Measurements from ENCODE around the gene COCH. TPM values are rescaled to one million over a fixed set of nuclear protein-coding genes. Genes with fewer than 3 reads are reported as not detected.

The COCH gene
- total RNA-seq, 1 donor from 2014 or later, result 3.1 TPM

DNA sequence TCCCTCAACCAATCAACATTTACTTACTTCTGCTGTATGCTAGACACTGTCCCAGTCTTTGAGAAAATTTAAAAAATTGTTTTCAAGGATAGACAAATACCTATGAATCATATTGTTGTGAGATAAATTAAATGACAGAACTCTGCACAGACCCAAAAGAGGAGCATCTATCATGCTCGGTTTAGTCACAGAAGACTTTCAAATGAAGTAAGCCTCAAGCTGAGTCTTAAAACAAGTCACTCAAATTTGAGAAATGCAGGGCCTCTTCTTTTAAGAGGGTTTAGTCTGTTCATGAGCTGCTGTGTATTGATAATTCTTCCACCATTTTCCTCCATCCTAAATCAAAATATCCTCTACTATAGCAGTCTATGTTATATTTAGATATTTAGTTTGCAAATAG lies 24.4 kb upstream of the COCH start:
- H3K4me1 ChIP-seq (ENCODE audit: control insufficient read depth in 3 of 3, insufficient read depth in 3 of 3, low read length in 3 of 3), result no peaks in the 10 kb centered on the region

DNA sequence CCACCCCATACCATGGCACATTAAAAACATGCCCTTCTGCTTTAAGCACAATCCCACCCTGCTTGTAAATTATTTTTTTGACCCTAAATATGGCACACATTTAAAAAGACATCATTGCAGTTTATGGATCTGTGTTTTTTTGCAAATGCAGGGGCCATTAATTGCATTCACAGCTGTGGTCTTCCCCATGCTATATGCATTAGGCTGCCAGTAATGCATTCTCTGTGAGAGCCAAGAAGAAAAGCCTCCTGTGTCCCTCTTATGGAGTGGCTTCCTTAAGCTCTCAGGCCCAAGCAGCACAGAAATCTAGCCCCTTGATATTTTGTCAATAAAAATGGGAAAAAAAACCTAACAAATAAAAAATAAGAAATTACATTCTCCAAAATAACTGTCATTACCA lies 20.4 kb upstream of the COCH start:
- H3K9me3 ChIP-seq (ENCODE audit: control insufficient read depth in 3 of 3, low read length in 3 of 3), result no peaks in the 10 kb centered on the region
- no peak overlapping the region for H3K9ac ChIP-seq (ENCODE audit: low read depth in 1 of 3, low read length in 3 of 3)
- H3K27me3 ChIP-seq (ENCODE audit: control insufficient read depth in 3 of 3, insufficient read depth in 3 of 3, low read length in 3 of 3), result no peaks in the 10 kb centered on the region
- H3K4me1 ChIP-seq (ENCODE audit: control insufficient read depth in 3 of 3, insufficient read depth in 3 of 3, low read length in 3 of 3), result no peaks in the 10 kb centered on the region
- no peak overlapping the region for H3K27ac ChIP-seq (ENCODE audit: low read depth, low read length)
- no peak overlapping the region for H3K4me3 ChIP-seq (ENCODE audit: low read length in 3 of 3)
- no peaks in the 10 kb centered on the region for H3K36me3 ChIP-seq (ENCODE audit: control insufficient read depth in 3 of 3, insufficient read depth in 3 of 3, low read length in 3 of 3)

More for the DNA sequence above, 24.4 kb upstream of the COCH start:
- H3K4me3 ChIP-seq (ENCODE audit: low read length in 3 of 3), result no peak overlapping the region
- no peak overlapping the region for H3K9ac ChIP-seq (ENCODE audit: low read depth in 1 of 3, low read length in 3 of 3)
- no peaks in the 10 kb centered on the region for H3K27me3 ChIP-seq (ENCODE audit: control insufficient read depth in 3 of 3, insufficient read depth in 3 of 3, low read length in 3 of 3)
- no peaks in the 10 kb centered on the region for H3K9me3 ChIP-seq (ENCODE audit: control insufficient read depth in 3 of 3, low read length in 3 of 3)
- no peak overlapping the region for H3K27ac ChIP-seq (ENCODE audit: low read depth, low read length)
- no peaks in the 10 kb centered on the region for H3K36me3 ChIP-seq (ENCODE audit: control insufficient read depth in 3 of 3, insufficient read depth in 3 of 3, low read length in 3 of 3)

- no peaks in the 10 kb centered on the region for H3K36me3 ChIP-seq (ENCODE audit: control insufficient read depth in 3 of 3, insufficient read depth in 3 of 3, low read length in 3 of 3)
- H3K4me3 ChIP-seq (ENCODE audit: low read length in 3 of 3), result no peak overlapping the region
- no peak overlapping the region for H3K27ac ChIP-seq (ENCODE audit: low read depth, low read length)
- H3K9ac ChIP-seq (ENCODE audit: low read depth in 1 of 3, low read length in 3 of 3), result no peak overlapping the region
- no peaks in the 10 kb centered on the region for H3K9me3 ChIP-seq (ENCODE audit: control insufficient read depth in 3 of 3, low read length in 3 of 3)
- no peaks in the 10 kb centered on the region for H3K4me1 ChIP-seq (ENCODE audit: control insufficient read depth in 3 of 3, insufficient read depth in 3 of 3, low read length in 3 of 3)
- no peaks in the 10 kb centered on the region for H3K27me3 ChIP-seq (ENCODE audit: control insufficient read depth in 3 of 3, insufficient read depth in 3 of 3, low read length in 3 of 3)
Observed at GRCh38 chr14:30854492-30854891, 19.9 kb upstream of the COCH start.

GRCh38 chr14:30855345-30856037 lies 18.9 kb upstream of the COCH start:
- Histone ChIP-seq H3K9me3 (ENCODE audit: control insufficient read depth in 3 of 3, low read length in 3 of 3) (no peaks in the 10 kb centered on the region), H3K4me3 (ENCODE audit: low read length in 3 of 3) (no peak overlapping the region), H3K9ac (ENCODE audit: low read depth in 1 of 3, low read length in 3 of 3) (no peak overlapping the region), H3K36me3 (ENCODE audit: control insufficient read depth in 3 of 3, insufficient read depth in 3 of 3, low read length in 3 of 3) (no peaks in the 10 kb centered on the region), H3K4me1 (ENCODE audit: control insufficient read depth in 3 of 3, insufficient read depth in 3 of 3, low read length in 3 of 3) (no peaks in the 10 kb centered on the region), H3K27ac (ENCODE audit: low read depth, low read length) (no peak overlapping the region), H3K27me3 (ENCODE audit: control insufficient read depth in 3 of 3, insufficient read depth in 3 of 3, low read length in 3 of 3) (peaks cover 0 to 2% (median 0%) of the 10 kb centered on the region in 3 donors)

GRCh38 chr14:30861200-30861599 lies 13.2 kb upstream of the COCH start:
- H3K27me3 ChIP-seq (ENCODE audit: control insufficient read depth in 3 of 3, insufficient read depth in 3 of 3, low read length in 3 of 3), result peaks cover 3 to 8% (median 8%) of the 10 kb centered on the region in 3 donors
- H3K27ac ChIP-seq (ENCODE audit: low read depth, low read length), result no peak overlapping the region
- no peaks in the 10 kb centered on the region for H3K4me1 ChIP-seq (ENCODE audit: control insufficient read depth in 3 of 3, insufficient read depth in 3 of 3, low read length in 3 of 3)
- H3K36me3 ChIP-seq (ENCODE audit: control insufficient read depth in 3 of 3, insufficient read depth in 3 of 3, low read length in 3 of 3), result no peaks in the 10 kb centered on the region
- no peak overlapping the region for H3K9ac ChIP-seq (ENCODE audit: low read depth in 1 of 3, low read length in 3 of 3)
- no peak overlapping the region for H3K4me3 ChIP-seq (ENCODE audit: low read length in 3 of 3)
- H3K9me3 ChIP-seq (ENCODE audit: control insufficient read depth in 3 of 3, low read length in 3 of 3), result no peaks in the 10 kb centered on the region

DNA sequence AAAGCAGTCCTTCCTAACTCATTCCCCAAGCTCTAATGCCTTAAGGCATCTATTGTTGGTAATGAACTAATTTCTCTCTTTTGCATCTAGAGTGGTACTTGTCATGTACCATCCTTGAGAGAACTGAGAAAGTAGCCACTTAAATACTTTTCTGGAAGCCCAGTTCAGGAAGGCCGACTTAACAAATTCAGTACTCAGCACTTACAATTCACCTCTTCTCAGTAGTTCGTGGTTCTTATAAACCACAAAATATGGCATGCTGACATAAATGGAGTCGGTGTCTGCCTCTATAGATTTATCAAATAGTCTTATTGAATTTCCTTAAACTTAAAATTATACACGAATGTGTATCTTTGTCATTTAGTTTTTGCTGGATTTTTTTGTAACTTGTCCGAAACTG lies 9.4 kb upstream of the COCH start:
- Histone ChIP-seq H3K27me3 (ENCODE audit: control insufficient read depth in 3 of 3, insufficient read depth in 3 of 3, low read length in 3 of 3) (peaks cover 3 to 8% (median 8%) of the 10 kb centered on the region in 3 donors), H3K4me3 (ENCODE audit: low read length in 3 of 3) (no peak overlapping the region), H3K4me1 (ENCODE audit: control insufficient read depth in 3 of 3, insufficient read depth in 3 of 3, low read length in 3 of 3) (no peaks in the 10 kb centered on the region), H3K9ac (ENCODE audit: low read depth in 1 of 3, low read length in 3 of 3) (no peak overlapping the region), H3K9me3 (ENCODE audit: control insufficient read depth in 3 of 3, low read length in 3 of 3) (no peaks in the 10 kb centered on the region), H3K36me3 (ENCODE audit: control insufficient read depth in 3 of 3, insufficient read depth in 3 of 3, low read length in 3 of 3) (no peaks in the 10 kb centered on the region), H3K27ac (ENCODE audit: low read depth, low read length) (no peak overlapping the region)

DNA sequence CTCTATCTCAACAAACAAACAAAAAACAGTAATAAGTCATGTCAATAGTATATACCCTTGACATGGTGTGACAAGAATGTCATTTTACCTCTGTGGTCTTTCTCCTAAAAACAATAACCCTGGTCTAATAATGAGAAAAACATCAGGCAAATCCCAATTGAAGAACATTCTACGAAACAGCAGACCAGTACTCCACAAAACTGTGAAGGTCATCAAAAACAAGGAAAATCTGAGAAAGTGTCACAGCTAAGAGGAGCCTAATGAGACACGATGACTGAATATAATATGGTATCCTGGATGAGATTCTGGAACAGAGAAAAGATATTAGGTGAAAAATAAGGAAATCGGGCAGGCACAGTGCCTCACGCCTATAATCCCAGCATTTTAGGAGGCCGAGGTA lies 5.6 kb upstream of the COCH start:
- Histone ChIP-seq H3K27ac (ENCODE audit: low read depth, low read length) (no peak overlapping the region), H3K9me3 (ENCODE audit: control insufficient read depth in 3 of 3, low read length in 3 of 3) (no peaks in the 10 kb centered on the region), H3K36me3 (ENCODE audit: control insufficient read depth in 3 of 3, insufficient read depth in 3 of 3, low read length in 3 of 3) (no peaks in the 10 kb centered on the region), H3K9ac (ENCODE audit: low read depth in 1 of 3, low read length in 3 of 3) (no peak overlapping the region), H3K4me3 (ENCODE audit: low read length in 3 of 3) (no peak overlapping the region), H3K4me1 (ENCODE audit: control insufficient read depth in 3 of 3, insufficient read depth in 3 of 3, low read length in 3 of 3) (no peaks in the 10 kb centered on the region), H3K27me3 (ENCODE audit: control insufficient read depth in 3 of 3, insufficient read depth in 3 of 3, low read length in 3 of 3) (peaks cover 3 to 7% (median 6%) of the 10 kb centered on the region in 3 donors)

DNA sequence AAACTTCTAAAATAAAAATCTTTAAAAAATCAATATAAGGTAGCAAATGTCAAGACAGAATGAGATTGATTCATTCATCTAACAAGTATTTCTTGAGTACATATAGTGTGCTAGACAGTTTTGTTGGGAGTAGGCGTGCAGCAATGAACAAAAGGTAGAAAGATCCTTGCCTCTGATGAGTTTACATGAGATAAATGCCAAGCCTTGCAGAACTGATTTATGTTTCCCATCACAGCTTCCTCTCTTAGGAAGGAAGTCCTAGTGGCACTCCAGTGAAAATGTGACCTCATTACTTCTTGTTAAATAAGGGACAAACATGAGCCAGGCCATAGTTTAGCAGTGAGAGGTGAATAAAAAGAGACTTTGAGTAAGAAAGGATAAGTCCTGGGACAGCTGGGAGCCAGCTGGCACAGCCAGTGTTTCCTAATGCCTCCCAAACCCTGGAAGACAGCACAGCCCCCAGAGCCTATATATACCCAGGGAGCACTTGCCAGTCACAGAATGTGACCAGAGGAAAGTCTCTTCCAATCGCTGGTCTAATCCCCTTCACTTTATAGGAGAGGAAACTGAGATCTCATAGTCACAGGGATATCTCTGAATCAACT lies 4.7 kb upstream of the COCH start:
- H3K27me3 ChIP-seq (ENCODE audit: control insufficient read depth in 3 of 3, insufficient read depth in 3 of 3, low read length in 3 of 3), result peaks cover 11 to 15% (median 14%) of the 10 kb centered on the region in 3 donors
- no peak overlapping the region for H3K4me3 ChIP-seq (ENCODE audit: low read length in 3 of 3)
- H3K9me3 ChIP-seq (ENCODE audit: control insufficient read depth in 3 of 3, low read length in 3 of 3), result no peaks in the 10 kb centered on the region
- no peak overlapping the region for H3K27ac ChIP-seq (ENCODE audit: low read depth, low read length)
- H3K9ac ChIP-seq (ENCODE audit: low read depth in 1 of 3, low read length in 3 of 3), result no peak overlapping the region
- H3K4me1 ChIP-seq (ENCODE audit: control insufficient read depth in 3 of 3, insufficient read depth in 3 of 3, low read length in 3 of 3), result peaks cover 2 to 4% (median 3%) of the 10 kb centered on the region in 3 donors
- no peaks in the 10 kb centered on the region for H3K36me3 ChIP-seq (ENCODE audit: control insufficient read depth in 3 of 3, insufficient read depth in 3 of 3, low read length in 3 of 3)

- Histone ChIP-seq H3K9ac (ENCODE audit: low read depth in 1 of 3, low read length in 3 of 3) (no peak overlapping the region), H3K27ac (ENCODE audit: low read depth, low read length) (no peak overlapping the region), H3K4me3 (ENCODE audit: low read length in 3 of 3) (no peak overlapping the region), H3K36me3 (ENCODE audit: control insufficient read depth in 3 of 3, insufficient read depth in 3 of 3, low read length in 3 of 3) (no peaks in the 10 kb centered on the region), H3K9me3 (ENCODE audit: control insufficient read depth in 3 of 3, low read length in 3 of 3) (no peaks in the 10 kb centered on the region), H3K4me1 (ENCODE audit: control insufficient read depth in 3 of 3, insufficient read depth in 3 of 3, low read length in 3 of 3) (peaks cover 9 to 14% (median 14%) of the 10 kb centered on the region in 3 donors), H3K27me3 (ENCODE audit: control insufficient read depth in 3 of 3, insufficient read depth in 3 of 3, low read length in 3 of 3) (peaks cover 18 to 34% (median 32%) of the 10 kb centered on the region in 3 donors)
Observed at GRCh38 chr14:30872602-30873001, 1.8 kb upstream of the COCH start.

GRCh38 chr14:30873308-30874119 lies 845 bp upstream of the COCH start:
- Histone ChIP-seq H3K36me3 (ENCODE audit: control insufficient read depth in 3 of 3, insufficient read depth in 3 of 3, low read length in 3 of 3) (no peaks in the 10 kb centered on the region), H3K27me3 (ENCODE audit: control insufficient read depth in 3 of 3, insufficient read depth in 3 of 3, low read length in 3 of 3) (peaks cover 18 to 34% (median 32%) of the 10 kb centered on the region in 3 donors), H3K27ac (ENCODE audit: low read depth, low read length) (no peak overlapping the region), H3K4me1 (ENCODE audit: control insufficient read depth in 3 of 3, insufficient read depth in 3 of 3, low read length in 3 of 3) (peaks cover 9 to 14% (median 14%) of the 10 kb centered on the region in 3 donors), H3K9me3 (ENCODE audit: control insufficient read depth in 3 of 3, low read length in 3 of 3) (no peaks in the 10 kb centered on the region), H3K9ac (ENCODE audit: low read depth in 1 of 3, low read length in 3 of 3) (no peak overlapping the region), H3K4me3 (ENCODE audit: low read length in 3 of 3) (peak overlapping the region in 2 of 3 donors; percentile 52 to 61)

Measured in skeletal muscle tissue (tissue), 4 donors.